ENCODE data around the gene POP4. TPM values are rescaled to one million over a fixed set of nuclear protein-coding genes. Genes with fewer than 3 reads are reported as not detected.

POP4 gene
- total and polyA plus RNA-seq, 2 of the 13 experiments (the other 11 are each of a cell fraction or from before 2014, with no cell fraction given) = 32.2 to 84.0 TPM

GRCh38 chr19:29639086-29639485 is 33.0 kb downstream of the POP4 start:
- no peak overlapping the region for H2AFZ ChIP-seq (ENCODE audit: low read length)
- no peaks in the 10 kb centered on the region for H3K4me1 ChIP-seq (ENCODE audit: insufficient read depth, low read length)
- ChIA-PET CTCF (ENCODE audit: low intra/inter-chr PET ratio, low total read pairs) (no interaction called here), POLR2A (no interaction called here)
- DNase-seq (ENCODE audit: low spot score) (no peak), ATAC-seq (no peak), FAIRE-seq (no peak)
- no peak for TF ChIP-seq DZIP1 (CRISPR knock-in tag; IDR thresholded peaks at IDR 0.05)
- no peak for TF ChIP-seq ZNF788 (CRISPR knock-in tag; IDR thresholded peaks at IDR 0.05; ENCODE audit: borderline replicate concordance)
- no peak for TF ChIP-seq ISX (CRISPR knock-in tag; conservative IDR thresholded peaks at IDR 0.05)
- TF ChIP-seq, protein P1, sequence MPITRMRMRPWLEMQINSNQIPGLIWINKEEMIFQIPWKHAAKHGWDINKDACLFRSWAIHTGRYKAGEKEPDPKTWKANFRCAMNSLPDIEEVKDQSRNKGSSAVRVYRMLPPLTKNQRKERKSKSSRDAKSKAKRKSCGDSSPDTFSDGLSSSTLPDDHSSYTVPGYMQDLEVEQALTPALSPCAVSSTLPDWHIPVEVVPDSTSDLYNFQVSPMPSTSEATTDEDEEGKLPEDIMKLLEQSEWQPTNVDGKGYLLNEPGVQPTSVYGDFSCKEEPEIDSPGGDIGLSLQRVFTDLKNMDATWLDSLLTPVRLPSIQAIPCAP (CRISPR knock-in tag; IDR thresholded peaks at IDR 0.05; ENCODE audit: low read depth) = no peak
- TF ChIP-seq TCF12 (IDR thresholded peaks at IDR 0.05) = no peak
- TF ChIP-seq TCF12 (CRISPR knock-in tag; IDR thresholded peaks at IDR 0.05) = no peak
- TF ChIP-seq, protein P2, sequence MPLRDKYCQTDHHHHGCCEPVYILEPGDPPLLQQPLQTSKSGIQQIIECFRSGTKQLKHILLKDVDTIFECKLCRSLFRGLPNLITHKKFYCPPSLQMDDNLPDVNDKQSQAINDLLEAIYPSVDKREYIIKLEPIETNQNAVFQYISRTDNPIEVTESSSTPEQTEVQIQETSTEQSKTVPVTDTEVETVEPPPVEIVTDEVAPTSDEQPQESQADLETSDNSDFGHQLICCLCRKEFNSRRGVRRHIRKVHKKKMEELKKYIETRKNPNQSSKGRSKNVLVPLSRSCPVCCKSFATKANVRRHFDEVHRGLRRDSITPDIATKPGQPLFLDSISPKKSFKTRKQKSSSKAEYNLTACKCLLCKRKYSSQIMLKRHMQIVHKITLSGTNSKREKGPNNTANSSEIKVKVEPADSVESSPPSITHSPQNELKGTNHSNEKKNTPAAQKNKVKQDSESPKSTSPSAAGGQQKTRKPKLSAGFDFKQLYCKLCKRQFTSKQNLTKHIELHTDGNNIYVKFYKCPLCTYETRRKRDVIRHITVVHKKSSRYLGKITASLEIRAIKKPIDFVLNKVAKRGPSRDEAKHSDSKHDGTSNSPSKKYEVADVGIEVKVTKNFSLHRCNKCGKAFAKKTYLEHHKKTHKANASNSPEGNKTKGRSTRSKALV (CRISPR knock-in tag; IDR thresholded peaks at IDR 0.05) = no peak
- TF ChIP-seq SRSF1 (optimal IDR thresholded peaks at IDR 0.05; ENCODE audit: low read depth, low read length) = no peak
- no peaks in the 10 kb centered on the region for H3K36me3 ChIP-seq (replicated peaks in 1 of 2; ENCODE audit: control insufficient read depth in 1 of 2, insufficient read depth in 2 of 2, low read length in 2 of 2)
- intact Hi-C loops (cut with micrococcal nuclease; ENCODE audit: unreplicated experiment) = no loop called here
- no peak overlapping the region for H3K27ac ChIP-seq (ENCODE audit: extremely low read length, insufficient read depth, low read length)
- in situ Hi-C loops (cut with HindIII; ENCODE audit: extremely low pct_ligation_motif_present, low pct_unique_long_range_greater_than_20kb) = no loop called here
- peaks cover 1 to 11% of the 10 kb centered on the region in 2 experiments; a peak in 3 of 5 replicates for H3K27me3 ChIP-seq (ENCODE audit: control insufficient read depth in 1 of 2, insufficient read depth in 2 of 2, low read length in 2 of 2)
- H3K4me3 ChIP-seq (replicated peaks in 1 of 3; ENCODE audit: insufficient read depth in 1 of 3, low read depth in 2 of 3, low read length in 3 of 3) = no peak overlapping the region
- H3K9me3 ChIP-seq (ENCODE audit: low read length) = no peaks in the 10 kb centered on the region
- H4K20me1 ChIP-seq (ENCODE audit: insufficient read depth, low read length) = no peaks in the 10 kb centered on the region
- BruUV-seq (replicated peaks) = no TSS peak
- WGBS (ENCODE audit: low lambda C conversion rate) = 41% methylated on average over 8 of the region's 8 CpGs
- H3K9ac ChIP-seq (ENCODE audit: insufficient read depth, low read depth, low read length) = no peak overlapping the region
- no peaks in the 10 kb centered on the region for H3K79me2 ChIP-seq (ENCODE audit: insufficient read depth, low read length)
- H3K4me2 ChIP-seq (ENCODE audit: low read depth, low read length) = no peak overlapping the region
